Progenitor cell of endocrine pancreas (in vitro differentiated cells): ENCODE measurements around the gene IER3. TPM values are rescaled to one million over a fixed set of nuclear protein-coding genes. Genes with fewer than 3 reads are reported as not detected.

Source experiments
- DNase-seq: peaks from one replicate; pipeline ENCODE4 v3.0.0; 2021; ENCODE audit warnings: low spot score; ENCODE audit not compliant: unreplicated experiment
- H3K27ac Mint-ChIP-seq: 2 replicates; pipeline ENCODE4 v1.8.0; 2021; ENCODE audit warnings: mild to moderate bottlenecking, moderate library complexity, mixed read lengths
- H3K27me3 Mint-ChIP-seq: 2 replicates; pipeline ENCODE4 v1.8.0; 2021; ENCODE audit warnings: mixed read lengths
- H3K36me3 Mint-ChIP-seq: 2 replicates; pipeline ENCODE4 v1.8.0; 2022; ENCODE audit warnings: mixed read lengths; ENCODE audit not compliant: insufficient read depth
- H3K4me1 Mint-ChIP-seq: 2 replicates; pipeline ENCODE4 v1.8.0; 2021; ENCODE audit warnings: low read depth, mixed read lengths
- H3K4me3 Mint-ChIP-seq: 2 replicates; pipeline ENCODE4 v1.8.0; 2021; ENCODE audit warnings: low read depth, mild to moderate bottlenecking, moderate library complexity, mixed read lengths
- H3K9me3 Mint-ChIP-seq: 2 replicates; pipeline ENCODE4 v1.8.0; 2021; ENCODE audit warnings: low read depth, mixed read lengths
- total RNA-seq: library from RNA; stranded (reverse); gene quantifications from 2 replicates; pipeline ENCODE4 v1.2.1, GENCODE V29; 2021
- TF ChIP-seq, protein P1 (sequence below): fragments of 200-600 bp; sonication (generic); IDR thresholded peaks from one replicate; pipeline ENCODE4 v1.5.0; 2021; ENCODE audit warnings: antibody characterized with exemption, mild to moderate bottlenecking; ENCODE audit not compliant: unreplicated experiment

Gene IER3
- total RNA-seq, 1 donor from 2014 or later, result 23.2 TPM

DNA sequence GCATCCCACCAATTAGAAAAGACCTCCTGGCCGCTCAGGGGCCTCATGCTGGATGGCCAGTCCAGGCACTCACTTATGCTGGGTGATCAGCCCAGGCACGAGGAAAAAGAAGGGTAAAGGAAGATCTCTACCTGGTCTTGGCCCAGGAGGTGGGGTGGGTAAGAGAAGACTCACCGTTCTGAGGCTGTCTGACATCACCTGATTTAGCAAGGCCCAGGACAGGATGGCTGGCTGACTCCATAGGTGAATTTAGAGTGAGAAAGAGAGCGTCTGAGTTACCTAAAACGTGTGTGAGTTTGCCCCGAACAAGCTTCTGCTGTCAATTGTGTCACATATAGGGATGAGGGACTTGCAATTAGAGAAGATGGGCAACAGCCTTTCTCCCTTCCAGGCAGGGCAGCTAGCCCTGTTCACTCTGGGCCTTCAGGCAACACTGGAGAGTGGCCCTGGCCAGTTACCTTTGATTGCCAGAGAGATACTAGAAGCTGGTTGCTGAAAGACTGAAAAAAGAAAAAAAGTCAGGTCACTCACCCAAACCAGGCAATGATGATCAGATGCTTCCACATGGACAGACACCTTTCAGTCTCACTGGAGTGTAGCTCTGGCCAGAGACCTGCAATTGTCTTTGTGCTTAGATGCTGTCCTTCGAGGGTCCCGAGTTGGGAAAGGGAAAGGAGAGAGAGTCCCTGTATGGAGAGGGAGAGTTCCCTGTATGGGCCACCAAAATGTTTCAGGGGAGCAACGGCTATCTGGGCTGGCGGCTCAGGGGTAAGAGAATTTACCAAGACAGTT is 35.7 kb upstream of the IER3 start:
- H3K4me1 Mint-ChIP-seq, result peaks cover 29% of the 10 kb centered on the region
- peaks cover under 1% of the 10 kb centered on the region for H3K9me3 Mint-ChIP-seq
- H3K36me3 Mint-ChIP-seq, result no peaks in the 10 kb centered on the region
- no peak overlapping the region for H3K27ac Mint-ChIP-seq
- no peak overlapping the region for H3K4me3 Mint-ChIP-seq
- no peak for DNase-seq
- TF ChIP-seq, protein P1, sequence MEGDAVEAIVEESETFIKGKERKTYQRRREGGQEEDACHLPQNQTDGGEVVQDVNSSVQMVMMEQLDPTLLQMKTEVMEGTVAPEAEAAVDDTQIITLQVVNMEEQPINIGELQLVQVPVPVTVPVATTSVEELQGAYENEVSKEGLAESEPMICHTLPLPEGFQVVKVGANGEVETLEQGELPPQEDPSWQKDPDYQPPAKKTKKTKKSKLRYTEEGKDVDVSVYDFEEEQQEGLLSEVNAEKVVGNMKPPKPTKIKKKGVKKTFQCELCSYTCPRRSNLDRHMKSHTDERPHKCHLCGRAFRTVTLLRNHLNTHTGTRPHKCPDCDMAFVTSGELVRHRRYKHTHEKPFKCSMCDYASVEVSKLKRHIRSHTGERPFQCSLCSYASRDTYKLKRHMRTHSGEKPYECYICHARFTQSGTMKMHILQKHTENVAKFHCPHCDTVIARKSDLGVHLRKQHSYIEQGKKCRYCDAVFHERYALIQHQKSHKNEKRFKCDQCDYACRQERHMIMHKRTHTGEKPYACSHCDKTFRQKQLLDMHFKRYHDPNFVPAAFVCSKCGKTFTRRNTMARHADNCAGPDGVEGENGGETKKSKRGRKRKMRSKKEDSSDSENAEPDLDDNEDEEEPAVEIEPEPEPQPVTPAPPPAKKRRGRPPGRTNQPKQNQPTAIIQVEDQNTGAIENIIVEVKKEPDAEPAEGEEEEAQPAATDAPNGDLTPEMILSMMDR, result no peak
- no peaks in the 10 kb centered on the region for H3K27me3 Mint-ChIP-seq

GRCh38 chr6:30778001-30778635 is 33.8 kb upstream of the IER3 start:
- Mint-ChIP-seq H3K4me3 (no peak overlapping the region), H3K4me1 (peaks cover 29% of the 10 kb centered on the region), H3K36me3 (no peaks in the 10 kb centered on the region), H3K27me3 (no peaks in the 10 kb centered on the region), H3K27ac (peak overlapping the region; percentile 73), H3K9me3 (no peaks in the 10 kb centered on the region)
- TF ChIP-seq, protein P1, result no peak
- DNase-seq, result no peak

- Mint-ChIP-seq H3K4me3 (no peak overlapping the region), H3K36me3 (no peaks in the 10 kb centered on the region), H3K4me1 (peaks cover 22% of the 10 kb centered on the region), H3K27ac (peak overlapping the region; percentile 26), H3K27me3 (no peaks in the 10 kb centered on the region), H3K9me3 (no peaks in the 10 kb centered on the region)
- TF ChIP-seq, protein P1, result no peak
- no peak for DNase-seq
These were observed 32.8 kb upstream of the IER3 start for GRCh38 chr6:30777155-30777485.

DNA sequence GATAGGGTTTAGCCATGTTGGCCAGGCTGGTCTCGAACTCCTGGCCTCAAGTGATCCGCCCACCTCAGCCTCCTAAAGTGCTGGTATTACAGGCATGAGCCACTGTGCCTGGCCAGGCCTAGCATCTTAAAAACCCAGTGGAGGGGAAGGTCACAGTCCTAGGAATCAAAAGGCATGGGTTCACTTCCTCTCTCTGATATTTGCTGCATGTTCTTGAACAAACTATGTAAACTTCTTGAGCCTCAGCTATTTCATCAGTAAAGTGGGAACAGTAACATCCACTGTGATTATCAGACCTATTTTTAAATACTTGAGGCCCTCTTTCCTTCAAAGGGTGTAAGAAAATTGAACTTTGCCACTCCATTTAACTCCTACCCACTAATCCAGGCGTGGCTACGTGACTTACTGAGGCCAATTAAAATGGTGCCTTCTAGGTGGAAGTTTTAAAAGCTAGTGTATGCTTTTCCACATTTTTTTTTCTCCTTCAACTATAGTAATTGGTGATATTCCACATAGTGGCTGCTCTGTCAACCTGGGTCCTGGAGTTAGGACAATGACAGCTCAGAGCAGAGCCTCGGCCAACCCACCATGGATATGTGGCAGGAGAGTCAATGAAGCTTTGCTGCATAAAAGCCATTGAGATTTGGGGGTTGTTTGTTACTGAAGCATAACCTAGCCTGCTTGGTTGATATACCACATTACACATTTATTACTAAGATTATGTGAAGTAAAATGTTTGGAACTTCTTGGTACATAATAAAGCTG is 32.2 kb upstream of the IER3 start:
- H3K27me3 Mint-ChIP-seq, result no peaks in the 10 kb centered on the region
- no peak overlapping the region for H3K27ac Mint-ChIP-seq
- H3K4me1 Mint-ChIP-seq, result peaks cover 20% of the 10 kb centered on the region
- H3K36me3 Mint-ChIP-seq, result no peaks in the 10 kb centered on the region
- TF ChIP-seq, protein P1, result no peak
- no peak for DNase-seq
- no peaks in the 10 kb centered on the region for H3K9me3 Mint-ChIP-seq
- H3K4me3 Mint-ChIP-seq, result no peak overlapping the region

- TF ChIP-seq, protein P1, result no peak
- Mint-ChIP-seq H3K4me3 (no peak overlapping the region), H3K36me3 (no peaks in the 10 kb centered on the region), H3K27me3 (no peaks in the 10 kb centered on the region), H3K4me1 (peaks cover 21% of the 10 kb centered on the region), H3K9me3 (no peaks in the 10 kb centered on the region), H3K27ac (peak overlapping the region; percentile 44)
- DNase-seq, result no peak
These were observed 30.8 kb upstream of the IER3 start for GRCh38 chr6:30775104-30775503.
